GM12874 (cell line): Measurements from ENCODE around the gene IFI6.

Experiments used
- TF ChIP-seq, protein P1 (sequence below): IDR thresholded peaks from 2 replicates; pipeline ENCODE4 v1.5.1; 2011; ENCODE audit warnings: low read depth, mild to moderate bottlenecking, control low read depth, low read length, moderate library complexity; ENCODE audit not compliant: insufficient read depth

IFI6 gene

DNA sequence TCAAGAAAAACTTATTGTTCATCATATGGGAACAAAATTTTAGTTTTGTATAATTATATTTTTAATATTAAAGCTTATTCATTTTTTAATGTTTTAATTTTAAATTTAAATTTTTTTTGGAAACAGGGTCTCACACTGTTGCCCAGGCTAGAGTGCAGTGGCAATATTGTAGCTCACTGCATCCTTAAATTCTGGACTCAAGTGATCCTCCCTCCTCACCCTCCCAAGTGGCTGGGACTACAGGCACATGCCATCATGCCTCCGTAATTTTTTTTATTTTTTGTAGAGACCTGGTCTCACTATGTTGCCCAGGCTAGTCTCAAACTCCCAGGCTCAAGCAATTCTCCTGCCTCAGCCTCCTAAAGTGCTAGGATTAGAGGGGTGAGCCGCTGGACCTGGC, 33.6 kb upstream of the IFI6 start:
- TF ChIP-seq, protein P1, sequence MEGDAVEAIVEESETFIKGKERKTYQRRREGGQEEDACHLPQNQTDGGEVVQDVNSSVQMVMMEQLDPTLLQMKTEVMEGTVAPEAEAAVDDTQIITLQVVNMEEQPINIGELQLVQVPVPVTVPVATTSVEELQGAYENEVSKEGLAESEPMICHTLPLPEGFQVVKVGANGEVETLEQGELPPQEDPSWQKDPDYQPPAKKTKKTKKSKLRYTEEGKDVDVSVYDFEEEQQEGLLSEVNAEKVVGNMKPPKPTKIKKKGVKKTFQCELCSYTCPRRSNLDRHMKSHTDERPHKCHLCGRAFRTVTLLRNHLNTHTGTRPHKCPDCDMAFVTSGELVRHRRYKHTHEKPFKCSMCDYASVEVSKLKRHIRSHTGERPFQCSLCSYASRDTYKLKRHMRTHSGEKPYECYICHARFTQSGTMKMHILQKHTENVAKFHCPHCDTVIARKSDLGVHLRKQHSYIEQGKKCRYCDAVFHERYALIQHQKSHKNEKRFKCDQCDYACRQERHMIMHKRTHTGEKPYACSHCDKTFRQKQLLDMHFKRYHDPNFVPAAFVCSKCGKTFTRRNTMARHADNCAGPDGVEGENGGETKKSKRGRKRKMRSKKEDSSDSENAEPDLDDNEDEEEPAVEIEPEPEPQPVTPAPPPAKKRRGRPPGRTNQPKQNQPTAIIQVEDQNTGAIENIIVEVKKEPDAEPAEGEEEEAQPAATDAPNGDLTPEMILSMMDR: no peak

DNA sequence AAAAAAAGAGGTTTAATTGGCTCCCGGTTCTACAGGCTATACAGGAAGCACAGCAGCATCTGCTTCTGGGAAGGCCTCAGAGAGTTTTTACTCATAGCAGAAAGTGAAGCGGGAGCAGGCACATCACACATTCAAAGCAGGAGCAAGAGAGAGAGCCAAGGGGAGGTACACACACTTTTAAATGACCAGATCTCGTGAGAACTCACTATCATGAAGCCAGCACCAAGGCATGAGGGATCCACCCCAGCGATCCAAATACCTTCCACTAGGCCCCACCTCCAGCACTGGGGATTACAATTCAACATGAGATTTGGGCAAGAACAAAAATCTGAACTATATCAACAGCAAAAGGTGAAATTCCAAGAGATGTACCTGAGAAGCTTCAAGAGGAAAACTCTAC, 33.0 kb upstream of the IFI6 start:
- TF ChIP-seq, protein P1: no peak

DNA sequence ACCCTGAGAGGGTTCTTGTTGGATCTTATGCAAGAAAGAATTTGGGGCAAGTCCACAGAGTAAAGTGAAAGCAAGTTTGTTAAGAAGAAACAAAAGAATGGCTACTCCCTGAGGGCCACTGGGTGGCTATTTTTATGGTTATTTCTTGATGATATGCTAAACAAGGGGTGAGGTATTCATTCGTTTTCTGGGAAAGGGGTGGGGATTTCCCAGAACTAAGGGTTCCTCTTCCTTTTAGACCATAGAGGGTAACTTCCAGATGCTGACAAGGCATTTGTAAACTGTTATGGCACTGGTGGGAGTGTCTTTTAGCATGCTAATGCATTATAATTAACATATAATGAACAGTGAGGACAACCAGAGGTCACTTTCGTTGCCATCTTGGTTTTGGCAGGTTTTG, 18.2 kb upstream of the IFI6 start:
- TF ChIP-seq, protein P1: no peak

DNA sequence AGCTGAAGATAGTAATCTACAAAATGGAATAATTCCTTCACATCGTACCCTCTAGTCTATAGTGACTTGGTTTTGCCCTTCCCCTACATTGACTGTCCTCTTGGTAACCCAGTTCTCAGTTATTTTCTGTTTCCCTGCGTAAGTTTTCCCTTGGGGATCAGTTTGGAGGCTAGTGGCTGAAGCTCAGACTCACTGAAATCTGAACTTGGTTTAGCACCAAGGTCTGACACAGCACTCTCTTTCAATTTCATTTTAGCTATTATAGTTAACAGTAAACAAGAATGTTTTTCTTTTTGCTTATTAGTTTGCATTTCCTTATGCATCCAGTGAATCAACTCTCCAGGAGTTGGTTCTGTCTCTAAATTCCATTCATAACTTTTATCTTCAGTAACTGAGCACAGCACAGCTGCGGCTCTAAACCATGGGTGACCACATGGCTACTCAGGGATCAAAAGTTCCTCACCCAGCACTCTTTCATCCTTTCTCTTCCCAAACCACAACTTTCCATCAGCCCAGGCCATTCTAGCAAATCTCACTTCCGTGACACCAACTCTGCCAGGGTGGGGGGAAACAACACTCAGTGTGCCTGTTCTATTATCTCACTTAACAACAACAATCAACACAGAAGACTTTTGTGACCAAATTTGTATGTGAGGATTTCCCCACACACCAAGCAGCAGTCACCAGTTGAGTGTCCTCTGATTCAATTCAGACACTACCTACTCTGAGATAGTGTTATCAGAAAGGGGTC, 17.6 kb upstream of the IFI6 start:
- TF ChIP-seq, protein P1: no peak

DNA sequence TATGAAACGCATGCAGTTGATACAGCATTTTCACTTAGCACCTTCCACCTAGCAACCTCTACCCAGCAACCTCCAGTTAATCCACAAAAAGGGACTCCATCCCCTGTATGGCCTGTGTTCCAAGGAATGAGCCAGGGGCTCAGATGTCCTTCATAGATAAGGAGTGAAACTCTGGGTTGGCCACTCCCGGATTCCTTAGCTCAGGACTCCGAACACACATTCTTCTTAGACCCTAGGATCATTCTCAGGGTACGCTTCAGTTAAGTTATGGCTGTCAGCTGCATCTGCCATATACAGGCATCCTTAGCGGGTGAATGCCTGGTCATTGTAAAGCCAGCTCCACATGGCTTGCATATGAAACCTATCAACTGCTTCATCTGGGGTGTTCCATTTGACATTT, 15.9 kb upstream of the IFI6 start:
- TF ChIP-seq, protein P1: no peak

DNA sequence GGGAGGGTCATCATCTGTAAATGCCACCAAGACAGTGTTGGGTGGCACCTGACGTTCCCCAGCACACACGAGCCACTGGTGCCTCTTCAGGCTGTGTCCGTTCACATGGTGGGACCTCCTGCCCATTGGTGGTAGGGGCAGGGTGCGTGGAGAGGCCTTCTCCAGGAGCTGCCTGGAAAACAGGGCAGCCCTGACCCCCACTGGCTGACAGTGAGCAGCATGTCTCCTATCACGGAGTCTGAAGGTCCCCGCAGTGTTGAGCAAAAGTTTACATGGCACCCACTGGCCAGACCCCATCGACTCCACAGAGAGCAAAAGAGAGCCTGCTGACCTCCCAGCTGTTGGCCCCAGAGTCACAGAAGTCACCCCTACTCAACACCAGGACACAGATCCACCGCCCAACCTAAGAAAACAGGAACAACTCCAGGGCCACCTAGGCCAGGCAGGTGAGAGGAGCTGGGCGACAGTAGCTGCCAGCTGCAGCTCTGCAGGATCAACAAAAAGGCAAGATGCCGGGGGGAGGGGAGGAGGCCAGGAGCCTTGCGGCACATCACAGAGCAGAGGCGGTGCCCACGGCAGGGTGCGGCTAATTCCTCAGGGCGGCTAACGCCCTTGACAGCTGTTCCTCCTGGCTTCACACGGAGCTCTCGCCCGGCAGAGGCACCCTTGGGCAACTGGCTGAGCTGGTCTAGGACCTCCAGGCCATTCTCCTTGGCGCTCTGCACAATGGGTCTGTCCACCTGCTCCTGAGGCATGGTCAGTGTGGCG, 14.4 kb upstream of the IFI6 start:
- TF ChIP-seq, protein P1: no peak

DNA sequence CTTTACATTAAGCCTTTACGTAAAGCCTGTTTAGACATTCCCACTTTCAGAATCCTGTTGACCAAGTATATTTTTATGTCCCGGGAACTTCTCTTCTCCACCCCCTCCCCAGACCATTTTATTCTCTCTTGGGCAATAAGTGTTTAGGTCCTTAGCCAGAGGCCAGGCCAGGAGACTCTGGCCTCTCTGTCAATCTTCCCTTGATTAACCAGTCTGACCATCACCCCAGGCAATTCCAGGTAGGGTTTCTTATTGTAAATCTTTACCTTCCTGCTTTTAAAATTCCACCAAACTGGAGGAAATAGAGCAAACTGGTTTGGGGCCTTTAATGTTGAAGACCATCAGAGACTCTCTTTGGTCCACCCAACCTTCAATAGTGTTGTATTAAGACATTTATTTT, 12.2 kb upstream of the IFI6 start:
- TF ChIP-seq, protein P1: no peak
